ENCODE data around the gene ZNF664.

DNA sequence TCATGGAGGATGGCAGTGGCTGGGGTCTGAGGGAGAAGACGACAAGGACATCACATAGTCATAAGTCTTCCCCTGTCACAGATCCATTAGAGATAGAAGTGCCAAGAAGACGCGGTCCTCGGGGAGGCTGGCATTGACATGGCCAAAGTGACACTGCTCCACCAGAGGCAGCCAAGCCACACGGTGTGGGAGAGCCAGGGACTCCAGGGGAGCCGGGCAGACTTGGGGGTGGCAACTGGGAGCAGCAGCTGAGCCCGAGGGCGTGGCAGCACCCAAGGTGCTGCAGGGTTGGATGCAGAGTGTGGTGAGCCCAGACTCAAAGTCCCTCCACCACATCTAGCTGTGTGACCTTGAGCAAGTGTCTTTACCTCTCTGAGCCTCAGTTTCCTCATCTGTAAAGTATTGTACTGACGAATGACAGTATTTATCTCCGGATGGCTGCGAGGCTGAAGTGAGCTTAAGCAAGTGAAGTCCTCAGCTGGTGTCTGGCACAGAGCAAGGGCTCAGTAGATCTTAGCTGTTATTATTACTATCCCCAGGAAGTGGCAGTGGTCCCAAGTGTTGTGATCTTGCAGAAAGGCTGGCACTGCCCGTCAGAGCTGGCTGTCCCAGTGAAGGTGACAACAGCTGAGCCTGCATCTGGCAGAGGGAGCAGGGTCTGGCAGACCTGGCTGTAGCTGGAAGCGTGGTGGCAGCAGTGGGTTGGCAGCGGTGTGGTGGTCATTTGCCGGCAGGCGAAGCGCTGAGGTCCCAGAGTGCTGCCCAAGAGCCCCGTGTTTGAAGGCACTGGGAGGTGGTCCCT, 54.9 kb downstream of the ZNF664 start:
- no peak for TF ChIP-seq BHLHE40 (IDR thresholded peaks at IDR 0.05; ENCODE audit: low read depth, low read length)
- TF ChIP-seq POLR2A (IDR thresholded peaks at IDR 0.05; ENCODE audit: low read depth, low read length): no peak
- TF ChIP-seq, protein P1, sequence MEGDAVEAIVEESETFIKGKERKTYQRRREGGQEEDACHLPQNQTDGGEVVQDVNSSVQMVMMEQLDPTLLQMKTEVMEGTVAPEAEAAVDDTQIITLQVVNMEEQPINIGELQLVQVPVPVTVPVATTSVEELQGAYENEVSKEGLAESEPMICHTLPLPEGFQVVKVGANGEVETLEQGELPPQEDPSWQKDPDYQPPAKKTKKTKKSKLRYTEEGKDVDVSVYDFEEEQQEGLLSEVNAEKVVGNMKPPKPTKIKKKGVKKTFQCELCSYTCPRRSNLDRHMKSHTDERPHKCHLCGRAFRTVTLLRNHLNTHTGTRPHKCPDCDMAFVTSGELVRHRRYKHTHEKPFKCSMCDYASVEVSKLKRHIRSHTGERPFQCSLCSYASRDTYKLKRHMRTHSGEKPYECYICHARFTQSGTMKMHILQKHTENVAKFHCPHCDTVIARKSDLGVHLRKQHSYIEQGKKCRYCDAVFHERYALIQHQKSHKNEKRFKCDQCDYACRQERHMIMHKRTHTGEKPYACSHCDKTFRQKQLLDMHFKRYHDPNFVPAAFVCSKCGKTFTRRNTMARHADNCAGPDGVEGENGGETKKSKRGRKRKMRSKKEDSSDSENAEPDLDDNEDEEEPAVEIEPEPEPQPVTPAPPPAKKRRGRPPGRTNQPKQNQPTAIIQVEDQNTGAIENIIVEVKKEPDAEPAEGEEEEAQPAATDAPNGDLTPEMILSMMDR (conservative IDR thresholded peaks at IDR 0.05; ENCODE audit: low read depth, low read length): no peak
- no peak for TF ChIP-seq SMC3 (IDR thresholded peaks at IDR 0.05; ENCODE audit: low read depth, low read length)

All from IMR-90 (cell line).